ENCODE measurements around the gene FKBP2.

Gene FKBP2

DNA sequence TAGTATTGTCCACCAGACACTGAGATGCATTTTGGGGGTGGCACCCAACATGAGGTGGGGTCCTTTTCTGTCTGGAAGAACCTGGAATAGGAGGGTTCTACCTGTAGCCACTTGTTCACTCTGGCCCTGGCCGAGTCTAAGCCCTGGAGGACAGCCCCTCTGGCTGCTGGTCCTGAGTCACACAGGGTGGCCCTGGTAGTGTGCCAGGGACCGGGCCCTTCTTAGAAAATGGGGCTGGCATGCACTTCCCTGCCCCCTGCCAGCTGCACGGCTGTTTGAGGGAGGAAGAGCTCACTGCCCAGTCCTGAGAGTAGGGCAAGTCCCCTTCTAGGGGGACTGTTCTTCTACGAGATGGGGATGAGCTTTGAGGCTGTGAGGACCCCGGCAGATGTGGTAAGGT lies 12.6 kb downstream of the FKBP2 start:
- H3K27ac ChIP-seq (ENCODE audit: low read depth, low read length), result no peak overlapping the region
- no peaks in the 10 kb centered on the region for H3K9me3 ChIP-seq (ENCODE audit: control insufficient read depth in 1 of 2, low read length in 2 of 2)
- H3K4me1 ChIP-seq (ENCODE audit: control insufficient read depth in 1 of 2, insufficient read depth in 2 of 2, low read length in 2 of 2), result peaks cover 49 to 57% of the 10 kb centered on the region in 2 donors
- H3K27me3 ChIP-seq (ENCODE audit: control insufficient read depth in 1 of 2, insufficient read depth in 2 of 2, low read length in 2 of 2), result no peaks in the 10 kb centered on the region
- H3K36me3 ChIP-seq (ENCODE audit: control insufficient read depth in 1 of 2, insufficient read depth in 2 of 2, low read length in 2 of 2), result peaks cover 20 to 41% of the 10 kb centered on the region in 2 donors
- H3K9ac ChIP-seq (ENCODE audit: low read depth in 1 of 2, low read length in 2 of 2), result peak overlapping the region; percentile 56 to 89
- peak overlapping the region; percentile 66 to 90 for H3K4me3 ChIP-seq (ENCODE audit: low read depth in 1 of 2, low read length in 2 of 2)

DNA sequence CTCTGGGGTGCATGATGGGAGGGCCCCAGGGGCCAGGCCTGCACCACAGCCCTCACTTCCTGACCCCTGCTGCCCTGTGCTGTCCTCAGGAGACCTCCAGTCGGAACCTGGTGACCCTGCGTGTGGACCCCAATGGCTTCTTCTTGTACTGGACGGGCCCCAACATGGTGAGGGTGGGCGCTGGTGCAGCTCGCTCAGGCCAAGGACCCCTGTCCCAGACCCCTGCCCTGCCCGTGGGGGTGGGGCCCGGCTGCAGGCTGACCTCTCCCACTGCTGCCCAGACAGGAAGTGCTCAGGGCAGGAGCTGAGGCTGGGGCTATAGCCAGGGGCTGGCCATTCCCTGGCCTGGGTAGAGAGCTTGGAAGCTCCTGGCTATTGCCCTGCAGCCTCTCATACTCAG lies 13.4 kb downstream of the FKBP2 start:
- Histone ChIP-seq H3K9me3 (ENCODE audit: control insufficient read depth in 1 of 2, low read length in 2 of 2) (no peaks in the 10 kb centered on the region), H3K36me3 (ENCODE audit: control insufficient read depth in 1 of 2, insufficient read depth in 2 of 2, low read length in 2 of 2) (peaks cover 24 to 49% of the 10 kb centered on the region in 2 donors), H3K4me3 (ENCODE audit: low read depth in 1 of 2, low read length in 2 of 2) (peak overlapping the region in 1 of 2 donors; percentile 66), H3K4me1 (ENCODE audit: control insufficient read depth in 1 of 2, insufficient read depth in 2 of 2, low read length in 2 of 2) (peaks cover 42 to 52% of the 10 kb centered on the region in 2 donors), H3K9ac (ENCODE audit: low read depth in 1 of 2, low read length in 2 of 2) (no peak overlapping the region), H3K27me3 (ENCODE audit: control insufficient read depth in 1 of 2, insufficient read depth in 2 of 2, low read length in 2 of 2) (no peaks in the 10 kb centered on the region), H3K27ac (ENCODE audit: low read depth, low read length) (no peak overlapping the region)

DNA sequence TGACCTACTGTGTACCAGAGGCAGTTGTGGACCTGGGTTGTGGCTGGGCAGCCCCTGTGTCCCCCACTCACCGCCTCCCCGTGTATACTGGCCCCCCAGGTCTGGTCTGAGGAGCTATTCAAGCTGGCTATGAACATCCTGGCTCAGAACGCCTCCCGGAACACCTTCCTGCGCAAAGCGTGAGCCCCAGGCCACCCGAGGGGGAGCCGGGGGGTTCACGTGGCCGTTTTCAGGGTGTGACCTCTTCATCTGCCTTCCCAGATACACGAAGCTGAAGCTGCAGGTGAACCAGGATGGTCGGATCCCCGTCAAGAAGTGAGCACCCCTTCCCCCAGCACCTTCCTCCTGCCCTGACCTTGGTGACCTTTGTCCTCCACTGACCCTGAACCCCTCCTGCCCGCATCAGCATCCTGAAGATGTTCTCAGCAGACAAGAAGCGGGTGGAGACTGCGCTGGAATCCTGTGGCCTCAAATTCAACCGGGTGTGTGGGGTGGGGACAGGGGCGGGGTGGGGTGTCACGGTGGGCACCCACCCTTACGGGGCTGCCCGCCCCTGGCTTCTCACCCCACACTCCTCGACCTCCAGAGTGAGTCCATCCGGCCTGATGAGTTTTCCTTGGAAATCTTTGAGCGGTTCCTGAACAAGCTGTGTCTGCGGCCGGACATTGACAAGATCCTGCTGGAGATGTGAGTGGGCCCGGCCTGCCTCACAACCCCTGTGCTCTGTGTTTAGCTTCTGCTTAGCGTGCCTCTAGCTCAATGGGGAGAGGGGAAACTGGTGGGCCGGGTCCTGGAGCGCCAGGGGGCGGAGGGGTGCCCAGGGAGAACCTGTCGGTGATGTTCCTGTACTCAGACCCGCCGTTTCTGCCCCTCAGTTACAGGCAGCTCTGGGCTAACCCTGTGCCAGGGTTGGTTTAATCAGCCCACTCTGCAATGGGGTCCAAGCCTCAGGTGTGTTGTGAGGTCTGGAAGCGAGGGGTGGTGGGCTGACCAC lies 14.5 kb downstream of the FKBP2 start:
- peaks cover 35 to 61% of the 10 kb centered on the region in 2 donors for H3K36me3 ChIP-seq (ENCODE audit: control insufficient read depth in 1 of 2, insufficient read depth in 2 of 2, low read length in 2 of 2)

DNA sequence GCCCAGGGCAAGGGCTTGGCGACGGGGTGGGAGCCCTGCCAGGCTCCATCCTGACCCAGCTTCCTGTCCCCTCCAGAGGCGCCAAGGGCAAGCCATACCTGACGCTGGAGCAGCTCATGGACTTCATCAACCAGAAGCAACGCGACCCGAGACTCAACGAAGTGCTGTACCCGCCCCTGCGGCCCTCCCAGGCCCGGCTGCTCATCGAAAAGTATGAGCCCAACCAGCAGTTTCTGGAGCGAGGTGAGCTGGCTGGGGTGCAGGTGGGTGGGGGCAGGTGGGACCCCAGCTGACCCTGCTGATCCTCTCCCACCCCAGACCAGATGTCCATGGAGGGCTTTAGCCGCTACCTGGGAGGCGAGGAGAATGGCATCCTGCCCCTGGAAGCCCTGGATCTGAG lies 15.4 kb downstream of the FKBP2 start:
- Histone ChIP-seq H3K9me3 (ENCODE audit: control insufficient read depth in 1 of 2, low read length in 2 of 2) (no peaks in the 10 kb centered on the region), H3K36me3 (ENCODE audit: control insufficient read depth in 1 of 2, insufficient read depth in 2 of 2, low read length in 2 of 2) (peaks cover 38 to 68% of the 10 kb centered on the region in 2 donors), H3K27me3 (ENCODE audit: control insufficient read depth in 1 of 2, insufficient read depth in 2 of 2, low read length in 2 of 2) (no peaks in the 10 kb centered on the region)

More for the DNA sequence above, 14.5 kb downstream of the FKBP2 start:
- Histone ChIP-seq H3K4me3 (ENCODE audit: low read depth in 1 of 2, low read length in 2 of 2) (no peak overlapping the region), H3K27me3 (ENCODE audit: control insufficient read depth in 1 of 2, insufficient read depth in 2 of 2, low read length in 2 of 2) (no peaks in the 10 kb centered on the region), H3K9me3 (ENCODE audit: control insufficient read depth in 1 of 2, low read length in 2 of 2) (no peaks in the 10 kb centered on the region), H3K4me1 (ENCODE audit: control insufficient read depth in 1 of 2, insufficient read depth in 2 of 2, low read length in 2 of 2) (peaks cover 35 to 42% of the 10 kb centered on the region in 2 donors), H3K27ac (ENCODE audit: low read depth, low read length) (no peak overlapping the region), H3K9ac (ENCODE audit: low read depth in 1 of 2, low read length in 2 of 2) (no peak overlapping the region)

DNA sequence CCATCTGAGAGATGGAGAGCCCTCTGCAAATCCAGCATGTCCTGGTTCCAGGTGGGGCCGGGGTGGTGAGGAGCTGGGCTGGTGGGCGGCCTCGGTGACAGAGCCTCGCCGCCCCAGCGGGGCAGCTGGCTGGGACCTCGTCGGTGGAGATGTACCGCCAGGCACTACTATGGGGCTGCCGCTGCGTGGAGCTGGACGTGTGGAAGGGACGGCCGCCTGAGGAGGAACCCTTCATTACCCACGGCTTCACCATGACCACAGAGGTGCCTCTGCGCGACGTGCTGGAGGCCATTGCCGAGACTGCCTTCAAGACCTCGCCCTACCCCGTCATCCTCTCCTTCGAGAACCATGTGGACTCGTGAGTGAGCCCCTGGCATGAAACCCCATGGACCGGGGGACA lies 17.5 kb downstream of the FKBP2 start:
- H3K9me3 ChIP-seq (ENCODE audit: control insufficient read depth in 1 of 2, low read length in 2 of 2), result no peaks in the 10 kb centered on the region
- no peak overlapping the region for H3K27ac ChIP-seq (ENCODE audit: low read depth, low read length)
- H3K36me3 ChIP-seq (ENCODE audit: control insufficient read depth in 1 of 2, insufficient read depth in 2 of 2, low read length in 2 of 2), result peaks cover 51 to 89% of the 10 kb centered on the region in 2 donors
- H3K9ac ChIP-seq (ENCODE audit: low read depth in 1 of 2, low read length in 2 of 2), result no peak overlapping the region
- no peaks in the 10 kb centered on the region for H3K27me3 ChIP-seq (ENCODE audit: control insufficient read depth in 1 of 2, insufficient read depth in 2 of 2, low read length in 2 of 2)
- no peak overlapping the region for H3K4me3 ChIP-seq (ENCODE audit: low read depth in 1 of 2, low read length in 2 of 2)
- peaks cover 23 to 24% of the 10 kb centered on the region in 2 donors for H3K4me1 ChIP-seq (ENCODE audit: control insufficient read depth in 1 of 2, insufficient read depth in 2 of 2, low read length in 2 of 2)

More for the DNA sequence above, 15.4 kb downstream of the FKBP2 start:
- Histone ChIP-seq H3K4me3 (ENCODE audit: low read depth in 1 of 2, low read length in 2 of 2) (no peak overlapping the region), H3K4me1 (ENCODE audit: control insufficient read depth in 1 of 2, insufficient read depth in 2 of 2, low read length in 2 of 2) (peaks cover 30 to 35% of the 10 kb centered on the region in 2 donors), H3K27ac (ENCODE audit: low read depth, low read length) (no peak overlapping the region), H3K9ac (ENCODE audit: low read depth in 1 of 2, low read length in 2 of 2) (no peak overlapping the region)

DNA sequence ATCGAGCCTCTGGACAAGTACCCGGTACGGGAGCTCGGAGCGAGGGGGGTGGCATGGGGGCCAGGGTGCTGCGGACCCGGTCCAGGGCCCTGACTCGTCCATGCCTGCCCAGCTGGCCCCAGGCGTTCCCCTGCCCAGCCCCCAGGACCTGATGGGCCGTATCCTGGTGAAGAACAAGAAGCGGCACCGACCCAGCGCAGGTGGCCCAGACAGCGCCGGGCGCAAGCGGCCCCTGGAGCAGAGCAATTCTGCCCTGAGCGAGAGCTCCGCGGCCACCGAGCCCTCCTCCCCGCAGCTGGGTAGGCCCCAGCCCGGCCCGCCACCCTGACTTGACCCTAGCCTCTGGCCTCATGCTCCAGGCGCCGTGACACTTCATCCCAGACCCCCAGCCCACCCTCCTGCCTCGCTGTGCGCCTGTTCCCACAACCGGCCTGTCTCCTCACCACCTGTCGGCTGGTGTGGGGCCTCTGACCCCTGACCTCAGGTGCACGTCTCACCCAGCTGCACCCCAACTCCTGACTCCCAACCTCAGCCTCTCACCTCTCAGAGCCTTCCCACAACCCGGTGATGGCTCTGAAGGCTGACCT lies 18.1 kb downstream of the FKBP2 start:
- H3K4me1 ChIP-seq (ENCODE audit: control insufficient read depth in 1 of 2, insufficient read depth in 2 of 2, low read length in 2 of 2), result peaks cover 16 to 17% of the 10 kb centered on the region in 2 donors
- no peak overlapping the region for H3K9ac ChIP-seq (ENCODE audit: low read depth in 1 of 2, low read length in 2 of 2)
- H3K27ac ChIP-seq (ENCODE audit: low read depth, low read length), result no peak overlapping the region
- H3K36me3 ChIP-seq (ENCODE audit: control insufficient read depth in 1 of 2, insufficient read depth in 2 of 2, low read length in 2 of 2), result peaks cover 57 to 94% of the 10 kb centered on the region in 2 donors
- no peak overlapping the region for H3K4me3 ChIP-seq (ENCODE audit: low read depth in 1 of 2, low read length in 2 of 2)
- no peaks in the 10 kb centered on the region for H3K9me3 ChIP-seq (ENCODE audit: control insufficient read depth in 1 of 2, low read length in 2 of 2)
- no peaks in the 10 kb centered on the region for H3K27me3 ChIP-seq (ENCODE audit: control insufficient read depth in 1 of 2, insufficient read depth in 2 of 2, low read length in 2 of 2)

DNA sequence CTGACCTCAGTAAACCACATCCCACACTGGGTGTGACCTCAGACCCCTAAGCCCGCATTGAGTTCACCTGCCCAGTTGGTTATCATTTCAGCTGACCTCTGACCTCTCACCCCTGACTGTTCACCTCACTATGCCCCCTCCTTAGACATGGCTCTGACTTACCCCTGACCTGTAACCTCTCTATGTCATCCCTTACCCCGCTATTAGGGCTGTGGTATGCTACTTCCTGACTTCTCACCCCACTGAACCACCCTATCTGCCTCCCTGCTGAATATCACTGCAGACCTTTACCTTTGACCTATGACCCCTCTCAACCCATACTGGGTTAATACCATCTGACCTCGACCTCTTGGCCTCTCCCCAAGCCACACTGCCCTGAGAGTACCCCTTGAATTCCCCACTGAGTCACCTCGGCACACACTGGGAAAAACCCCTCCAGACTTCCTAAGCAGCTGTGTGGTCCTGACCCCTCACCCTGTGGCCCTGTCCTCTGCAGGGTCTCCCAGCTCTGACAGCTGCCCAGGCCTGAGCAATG lies 18.7 kb downstream of the FKBP2 start:
- no peak overlapping the region for H3K4me3 ChIP-seq (ENCODE audit: low read depth in 1 of 2, low read length in 2 of 2)
- H3K9me3 ChIP-seq (ENCODE audit: control insufficient read depth in 1 of 2, low read length in 2 of 2), result no peaks in the 10 kb centered on the region
- no peaks in the 10 kb centered on the region for H3K27me3 ChIP-seq (ENCODE audit: control insufficient read depth in 1 of 2, insufficient read depth in 2 of 2, low read length in 2 of 2)
- no peak overlapping the region for H3K9ac ChIP-seq (ENCODE audit: low read depth in 1 of 2, low read length in 2 of 2)
- peaks cover 63 to 94% of the 10 kb centered on the region in 2 donors for H3K36me3 ChIP-seq (ENCODE audit: control insufficient read depth in 1 of 2, insufficient read depth in 2 of 2, low read length in 2 of 2)
- H3K4me1 ChIP-seq (ENCODE audit: control insufficient read depth in 1 of 2, insufficient read depth in 2 of 2, low read length in 2 of 2), result peaks cover 10 to 15% of the 10 kb centered on the region in 2 donors
- H3K27ac ChIP-seq (ENCODE audit: low read depth, low read length), result no peak overlapping the region

DNA sequence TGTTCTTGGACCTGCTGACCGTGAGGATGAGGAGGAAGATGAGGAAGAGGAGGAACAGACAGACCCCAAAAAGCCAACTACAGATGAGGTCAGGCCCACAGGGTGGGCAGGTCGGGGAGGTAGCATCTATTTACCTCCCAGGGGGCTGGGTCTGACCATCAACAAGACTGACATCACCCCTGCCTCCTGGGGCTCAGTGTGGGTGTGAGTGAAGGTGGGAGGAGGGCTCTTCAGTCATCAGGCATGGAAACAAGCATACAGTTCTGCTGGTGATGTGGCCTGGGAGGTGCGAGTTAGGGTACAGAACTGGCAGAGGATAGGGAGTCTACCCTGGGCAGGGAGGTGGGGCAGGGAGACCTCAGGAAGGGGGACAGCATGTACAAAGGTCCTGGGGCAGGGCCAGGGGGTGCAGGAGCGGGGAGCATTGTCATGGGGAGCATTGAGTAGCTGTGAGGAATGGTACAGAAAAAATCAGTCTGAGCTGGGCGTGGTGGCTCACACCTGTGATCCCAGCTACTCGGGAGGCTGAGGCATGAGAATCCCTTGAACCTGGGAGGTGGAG lies 19.3 kb downstream of the FKBP2 start:
- Histone ChIP-seq H3K27ac (ENCODE audit: low read depth, low read length) (no peak overlapping the region), H3K36me3 (ENCODE audit: control insufficient read depth in 1 of 2, insufficient read depth in 2 of 2, low read length in 2 of 2) (peaks cover 60 to 90% of the 10 kb centered on the region in 2 donors), H3K27me3 (ENCODE audit: control insufficient read depth in 1 of 2, insufficient read depth in 2 of 2, low read length in 2 of 2) (no peaks in the 10 kb centered on the region), H3K4me3 (ENCODE audit: low read depth in 1 of 2, low read length in 2 of 2) (no peak overlapping the region), H3K9ac (ENCODE audit: low read depth in 1 of 2, low read length in 2 of 2) (no peak overlapping the region), H3K4me1 (ENCODE audit: control insufficient read depth in 1 of 2, insufficient read depth in 2 of 2, low read length in 2 of 2) (peaks cover 5 to 9% of the 10 kb centered on the region in 2 donors), H3K9me3 (ENCODE audit: control insufficient read depth in 1 of 2, low read length in 2 of 2) (no peaks in the 10 kb centered on the region)

DNA sequence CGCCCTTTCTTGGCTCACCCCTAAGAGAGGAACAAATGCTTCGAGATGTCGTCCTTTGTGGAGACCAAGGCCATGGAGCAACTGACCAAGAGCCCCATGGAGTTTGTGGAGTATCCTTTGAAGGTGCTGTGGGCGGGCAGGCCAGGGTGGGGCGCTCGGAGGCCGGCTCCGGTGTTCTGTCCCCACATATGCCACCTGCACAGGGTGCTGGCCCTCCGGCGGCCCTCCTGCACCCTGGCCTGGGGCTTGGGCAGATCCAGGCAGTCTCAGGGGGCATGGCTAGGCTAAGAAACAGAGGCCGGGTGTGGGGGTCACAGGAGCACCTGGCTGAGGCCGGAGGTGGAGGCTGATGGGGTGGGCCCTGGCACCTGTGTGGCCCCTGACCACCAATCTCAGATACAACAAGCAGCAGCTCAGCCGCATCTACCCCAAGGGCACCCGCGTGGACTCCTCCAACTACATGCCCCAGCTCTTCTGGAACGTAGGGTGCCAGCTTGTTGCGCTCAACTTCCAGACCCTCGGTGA lies 20.7 kb downstream of the FKBP2 start:
- H3K27me3 ChIP-seq (ENCODE audit: control insufficient read depth in 1 of 2, insufficient read depth in 2 of 2, low read length in 2 of 2), result no peaks in the 10 kb centered on the region
- no peak overlapping the region for H3K27ac ChIP-seq (ENCODE audit: low read depth, low read length)
- peaks cover 63 to 90% of the 10 kb centered on the region in 2 donors for H3K36me3 ChIP-seq (ENCODE audit: control insufficient read depth in 1 of 2, insufficient read depth in 2 of 2, low read length in 2 of 2)
- no peak overlapping the region for H3K9ac ChIP-seq (ENCODE audit: low read depth in 1 of 2, low read length in 2 of 2)
- H3K9me3 ChIP-seq (ENCODE audit: control insufficient read depth in 1 of 2, low read length in 2 of 2), result no peaks in the 10 kb centered on the region
- peaks cover 17 to 19% of the 10 kb centered on the region in 2 donors for H3K4me1 ChIP-seq (ENCODE audit: control insufficient read depth in 1 of 2, insufficient read depth in 2 of 2, low read length in 2 of 2)
- no peak overlapping the region for H3K4me3 ChIP-seq (ENCODE audit: low read depth in 1 of 2, low read length in 2 of 2)

Data from duodenal mucosa (tissue), 2 donors.